ENCODE measurements around the gene RAPGEF1.

RAPGEF1 gene

GRCh38 chr9:131530546-131530919, 209.3 kb downstream of the RAPGEF1 start:
- peak; percentile 44 for DNase-seq (ENCODE audit: low spot score)

- no peak for DNase-seq (ENCODE audit: low spot score)
Measured at GRCh38 chr9:131529597-131530545, 210.0 kb downstream of the RAPGEF1 start.

- DNase-seq (ENCODE audit: low spot score) = no peak
Measured at GRCh38 chr9:131528886-131529505, 210.9 kb downstream of the RAPGEF1 start.

GRCh38 chr9:131528186-131528585, 211.7 kb downstream of the RAPGEF1 start:
- no peak for DNase-seq (ENCODE audit: low spot score)

Small RNA genes lying within 50 kb of the gene (small RNA-seq; reads per million reads assigned to genes)
- gene EIF4A1P3 (0 reads per million in 2 experiments), gene RF00272 (0 reads per million in 2 experiments), gene RN7SL328P (0 reads per million in 2 experiments)

Data from SK-N-DZ (cell line).